LoVo (cell line): ENCODE results near the gene CDS2.

Experiments used
- DNase-seq: peaks from one replicate; pipeline ENCODE4 v3.0.0-alpha.2; 2016; ENCODE audit warnings: low spot score

CDS2 gene

DNA sequence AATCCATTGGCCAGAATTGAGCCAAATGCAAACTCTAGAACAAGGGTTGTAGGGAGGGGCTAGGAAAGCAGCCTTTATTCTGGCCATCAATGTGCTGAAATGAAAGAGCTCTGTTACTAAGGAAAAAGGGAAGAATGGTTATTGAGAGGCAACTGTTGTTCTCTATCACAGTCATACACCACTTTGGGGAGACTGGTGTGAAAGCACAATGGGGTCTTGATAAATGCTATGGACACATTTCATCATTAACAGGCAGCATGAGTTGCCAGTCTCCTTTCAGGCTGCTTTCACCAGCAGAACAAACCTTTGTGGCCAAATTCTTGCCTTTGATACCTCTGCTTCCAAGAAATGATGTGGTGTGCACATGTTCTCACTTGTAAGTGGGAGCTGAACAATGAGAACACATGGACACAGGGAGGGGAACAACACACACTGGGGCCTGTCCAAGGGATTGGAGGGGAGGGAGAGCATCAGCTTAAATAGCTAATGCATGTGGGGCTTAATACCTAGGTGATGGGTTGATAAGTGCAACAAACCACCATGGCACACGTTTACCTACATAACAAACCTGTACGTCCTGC, 86.2 kb downstream of the CDS2 start:
- DNase-seq, result no peak

DNA sequence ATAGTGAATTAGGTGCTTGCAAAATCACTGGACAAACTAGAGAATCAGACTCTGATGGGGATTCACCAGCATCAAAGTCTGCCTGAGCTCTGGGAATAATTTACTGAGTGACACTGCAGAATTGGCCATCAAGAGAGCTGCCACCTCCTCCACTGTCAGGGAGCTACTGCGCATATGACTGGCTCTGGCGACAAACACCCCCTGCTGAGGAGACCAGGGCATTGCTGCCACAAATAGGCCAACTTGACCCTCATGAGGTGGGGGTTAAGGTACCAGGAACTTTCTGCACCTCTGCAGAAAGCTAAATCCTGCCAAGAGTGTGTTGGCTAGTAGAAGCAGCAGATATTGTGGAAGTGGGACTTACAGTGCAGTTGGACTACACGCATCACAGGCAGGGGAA, 88.0 kb downstream of the CDS2 start:
- DNase-seq, result no peak

DNA sequence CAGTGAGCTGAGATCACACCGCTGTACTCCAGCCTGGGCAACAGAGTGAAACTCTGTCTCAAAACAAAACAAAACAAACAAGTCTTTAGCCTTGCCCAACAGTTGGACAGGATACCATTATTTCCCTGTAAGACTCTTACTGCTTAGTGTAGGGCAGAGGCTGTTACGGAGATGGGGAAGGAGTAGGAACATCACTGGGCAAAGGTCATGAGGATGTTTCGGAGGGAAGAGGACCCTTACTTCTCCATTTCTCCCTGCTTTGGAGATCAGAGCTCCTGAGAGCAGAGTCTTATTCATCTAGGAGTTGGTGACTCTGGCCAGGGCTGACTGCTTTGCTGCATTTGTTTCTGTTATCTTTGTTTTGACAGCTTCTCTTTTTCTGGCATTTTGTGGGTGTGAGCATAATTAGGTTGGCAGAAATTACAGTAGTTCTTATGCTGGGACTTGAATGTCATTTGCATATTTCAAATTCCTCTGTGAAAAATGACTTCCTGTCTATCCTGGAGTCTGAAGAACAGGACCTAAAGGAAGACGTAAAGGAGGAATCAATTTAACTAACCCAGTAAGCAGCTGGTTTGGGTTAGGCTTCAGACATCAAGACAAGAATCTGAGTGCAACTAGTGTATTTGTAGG, 89.0 kb downstream of the CDS2 start:
- DNase-seq, result no peak

DNA sequence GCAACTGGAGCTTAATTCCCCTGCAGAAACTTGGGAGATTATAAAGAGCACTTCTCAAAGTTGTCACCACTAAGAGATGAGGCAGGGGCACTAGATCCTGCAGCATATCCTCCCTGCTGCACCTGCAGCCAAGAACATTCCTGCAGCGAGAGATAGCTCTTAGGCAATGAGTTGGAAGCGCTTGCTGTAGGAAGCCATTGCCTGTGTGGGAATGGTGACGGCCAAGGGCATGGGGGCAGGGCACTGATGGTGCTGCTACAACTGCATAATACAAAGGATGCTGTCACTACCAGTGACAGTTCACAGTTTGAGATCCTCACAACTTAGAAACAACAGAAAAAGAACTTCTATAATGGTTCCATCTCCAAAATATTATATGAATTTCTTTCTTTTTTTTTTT, 89.9 kb downstream of the CDS2 start:
- DNase-seq, result no peak

DNA sequence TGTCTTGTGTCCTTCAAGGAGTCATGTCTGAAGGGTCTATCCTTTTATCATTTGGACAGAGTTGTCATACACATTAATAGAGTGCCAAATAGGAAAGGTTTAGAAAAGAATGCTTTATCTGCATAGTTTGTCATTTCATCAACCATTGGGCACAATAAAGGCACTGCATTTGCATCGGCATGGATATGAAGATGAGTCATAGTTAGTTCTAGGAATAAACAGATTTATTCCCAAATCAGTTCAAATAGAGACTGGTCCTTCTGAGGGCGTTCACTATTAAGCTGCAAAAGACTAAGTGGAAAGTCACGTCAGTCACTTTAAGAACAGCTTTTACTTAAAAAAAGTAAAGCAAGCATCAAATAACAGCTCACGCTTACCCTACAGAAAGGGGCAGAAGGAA, 90.8 kb downstream of the CDS2 start:
- DNase-seq, result no peak

DNA sequence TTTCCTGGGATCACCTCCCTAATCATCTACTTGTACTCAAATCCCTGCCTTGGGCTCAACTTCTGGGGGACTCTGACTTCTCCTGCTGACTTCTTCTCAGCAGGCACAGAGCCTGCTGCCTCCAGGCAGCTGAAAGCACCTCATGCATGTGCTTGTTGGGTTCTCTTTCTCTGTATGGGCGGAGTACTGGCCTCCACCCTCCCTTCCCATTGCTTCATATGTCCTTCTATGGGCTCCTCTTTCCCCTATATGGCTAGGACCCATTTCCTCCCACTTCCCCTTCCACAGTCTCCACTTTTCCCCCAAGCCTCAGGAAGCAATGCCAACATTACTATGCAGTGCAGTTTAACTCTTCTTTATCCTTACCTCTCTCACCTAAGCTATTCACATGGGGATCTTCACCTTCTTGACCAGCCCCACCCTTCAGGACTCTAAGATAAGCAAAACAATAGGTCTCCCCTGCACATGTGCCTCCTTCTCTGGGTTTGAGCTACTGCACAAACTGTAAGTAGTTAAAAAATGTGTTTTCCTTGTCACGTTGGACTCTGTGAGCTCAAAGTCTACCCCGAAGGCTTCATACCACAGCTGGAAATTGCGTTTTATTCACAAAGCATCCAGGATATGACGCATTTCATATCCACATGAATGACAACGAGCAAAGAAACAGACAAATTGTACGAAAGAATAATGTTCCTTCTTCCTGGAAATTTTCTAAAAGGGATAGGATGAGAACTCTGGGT, 93.7 kb downstream of the CDS2 start:
- DNase-seq, result no peak

DNA sequence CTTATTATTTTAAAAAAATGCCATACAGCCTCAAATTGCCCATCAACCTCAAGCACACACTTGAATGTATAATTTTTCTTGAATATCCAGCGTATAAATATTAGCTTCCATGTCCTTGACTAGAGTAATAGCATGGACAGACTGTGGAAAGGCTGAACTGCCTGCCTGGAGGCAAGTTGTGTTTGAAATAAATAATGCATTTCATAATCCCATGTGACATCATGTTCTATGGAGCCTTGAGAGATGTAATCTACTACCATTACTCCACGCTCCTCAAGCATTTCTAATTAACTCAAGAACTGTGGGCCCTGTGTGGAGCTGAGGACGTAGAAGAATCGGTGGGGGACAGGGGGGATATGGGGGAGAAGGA, 94.2 kb downstream of the CDS2 start:
- DNase-seq, result no peak

DNA sequence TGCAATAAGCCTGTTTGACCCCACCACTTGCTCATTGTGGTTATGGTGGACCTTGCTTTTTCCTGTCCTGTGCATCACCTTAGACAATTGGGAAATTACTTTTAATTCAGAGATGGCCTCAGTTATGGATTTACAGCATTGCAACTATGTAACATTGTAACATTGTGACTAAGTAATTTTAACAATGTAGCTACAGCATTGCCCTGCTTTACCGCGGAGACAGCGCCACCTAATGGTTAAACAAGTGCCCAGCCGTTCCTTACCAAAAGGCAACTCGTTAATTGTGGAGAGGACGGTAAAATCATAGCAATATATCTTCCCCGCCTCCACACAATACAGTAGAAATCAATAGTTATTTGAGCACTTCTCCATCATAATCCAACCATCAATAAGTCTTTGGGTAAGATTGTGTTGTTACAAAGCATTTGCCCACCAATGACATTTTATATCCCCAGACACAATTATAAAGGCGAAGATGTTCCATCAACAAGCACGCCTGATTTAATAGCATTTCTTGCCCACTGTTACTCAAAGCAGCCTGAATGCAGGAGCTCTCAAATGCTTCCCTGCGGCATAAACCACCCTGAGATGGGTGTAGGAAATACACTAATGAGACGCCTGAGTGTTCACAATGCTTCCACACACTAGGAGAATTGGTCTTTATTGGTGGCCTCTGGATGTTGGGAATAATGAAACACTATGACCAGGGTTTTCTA, 96.3 kb downstream of the CDS2 start:
- peak; percentile 52 for DNase-seq

DNA sequence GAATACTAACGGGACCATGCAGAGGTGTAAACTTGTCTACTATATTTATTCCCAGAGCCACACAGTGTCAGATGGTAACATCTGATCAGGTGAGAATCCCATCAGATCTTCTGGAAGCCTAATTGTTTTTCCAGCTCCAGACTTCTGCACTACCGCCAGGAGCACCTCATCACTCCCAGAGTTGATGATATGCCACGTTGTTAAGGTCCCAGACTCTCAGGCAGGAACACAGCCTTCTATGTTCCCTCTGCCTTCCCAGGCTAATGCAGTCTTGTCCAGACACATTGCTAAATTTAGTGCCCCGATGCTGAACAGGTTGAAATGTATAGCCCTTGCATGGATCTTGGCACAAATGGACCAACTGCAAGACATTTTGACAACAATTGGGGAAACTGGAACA, 103.7 kb downstream of the CDS2 start:
- no peak for DNase-seq

DNA sequence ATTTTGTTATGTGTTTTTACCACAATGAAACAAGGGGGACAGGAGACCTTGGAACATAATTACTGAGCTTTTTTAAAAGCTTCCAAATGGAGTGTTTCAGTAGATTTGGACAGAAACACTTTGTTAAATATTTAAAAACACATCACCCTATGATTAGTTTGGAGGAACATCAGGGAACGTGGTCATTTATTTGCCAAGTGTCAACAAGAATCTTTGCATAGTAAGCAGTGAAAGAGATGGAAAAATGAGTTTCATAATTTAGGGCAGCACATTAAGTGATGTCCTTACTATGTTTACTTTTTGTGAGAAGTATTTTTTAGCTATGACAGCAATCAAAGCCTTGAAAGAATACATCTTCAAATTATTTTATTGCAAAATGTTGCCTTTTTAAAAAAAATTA, 107.3 kb downstream of the CDS2 start:
- no peak for DNase-seq

DNA sequence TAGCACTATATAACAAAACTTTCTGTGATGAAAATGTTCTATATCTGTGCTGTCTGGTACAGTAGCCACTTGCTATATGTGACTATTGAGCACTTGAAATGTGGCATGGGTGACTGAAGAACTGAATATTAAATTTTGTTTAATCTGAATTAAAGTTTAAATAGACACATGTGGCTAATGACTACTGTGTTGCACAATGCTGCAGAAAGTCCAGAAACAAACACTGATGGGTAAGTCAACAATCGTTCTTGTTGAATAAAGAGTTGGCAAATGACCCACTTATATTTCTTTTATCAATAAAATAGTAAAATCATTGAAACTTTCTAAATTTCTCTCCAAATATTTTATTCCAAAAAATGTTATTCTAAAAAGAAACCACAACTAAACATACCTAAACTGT, 108.2 kb downstream of the CDS2 start:
- DNase-seq, result no peak
